ENCODE measurements around the gene PLCB1.

The PLCB1 gene

DNA sequence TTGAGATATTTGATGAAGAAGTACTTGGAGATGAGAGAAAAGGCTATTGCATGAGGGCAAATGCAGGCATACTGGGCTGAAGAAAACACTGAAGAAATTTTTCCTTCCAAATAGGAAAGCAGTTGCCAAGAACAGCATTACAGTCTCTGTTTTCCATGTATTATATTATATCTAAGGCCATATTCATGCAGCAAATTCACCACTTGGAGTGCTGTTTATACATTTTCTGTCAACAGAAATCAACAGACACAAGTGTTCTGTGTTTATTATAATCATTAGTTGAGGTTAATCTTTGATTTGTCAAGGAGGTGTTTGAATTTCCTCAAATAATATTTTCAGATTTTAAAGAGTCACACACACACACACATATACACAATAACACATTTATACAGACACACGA lies 668.0 kb downstream of the PLCB1 start:
- no peak for DNase-seq (ENCODE audit: low read depth)
- H3K4me3 ChIP-seq (ENCODE audit: control insufficient read depth, low read depth, low read length), result no peak overlapping the region
- TF ChIP-seq, protein P1, sequence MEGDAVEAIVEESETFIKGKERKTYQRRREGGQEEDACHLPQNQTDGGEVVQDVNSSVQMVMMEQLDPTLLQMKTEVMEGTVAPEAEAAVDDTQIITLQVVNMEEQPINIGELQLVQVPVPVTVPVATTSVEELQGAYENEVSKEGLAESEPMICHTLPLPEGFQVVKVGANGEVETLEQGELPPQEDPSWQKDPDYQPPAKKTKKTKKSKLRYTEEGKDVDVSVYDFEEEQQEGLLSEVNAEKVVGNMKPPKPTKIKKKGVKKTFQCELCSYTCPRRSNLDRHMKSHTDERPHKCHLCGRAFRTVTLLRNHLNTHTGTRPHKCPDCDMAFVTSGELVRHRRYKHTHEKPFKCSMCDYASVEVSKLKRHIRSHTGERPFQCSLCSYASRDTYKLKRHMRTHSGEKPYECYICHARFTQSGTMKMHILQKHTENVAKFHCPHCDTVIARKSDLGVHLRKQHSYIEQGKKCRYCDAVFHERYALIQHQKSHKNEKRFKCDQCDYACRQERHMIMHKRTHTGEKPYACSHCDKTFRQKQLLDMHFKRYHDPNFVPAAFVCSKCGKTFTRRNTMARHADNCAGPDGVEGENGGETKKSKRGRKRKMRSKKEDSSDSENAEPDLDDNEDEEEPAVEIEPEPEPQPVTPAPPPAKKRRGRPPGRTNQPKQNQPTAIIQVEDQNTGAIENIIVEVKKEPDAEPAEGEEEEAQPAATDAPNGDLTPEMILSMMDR (conservative IDR thresholded peaks at IDR 0.05; ENCODE audit: control insufficient read depth, insufficient read depth, low read depth, low read length), result peak; percentile 15

DNA sequence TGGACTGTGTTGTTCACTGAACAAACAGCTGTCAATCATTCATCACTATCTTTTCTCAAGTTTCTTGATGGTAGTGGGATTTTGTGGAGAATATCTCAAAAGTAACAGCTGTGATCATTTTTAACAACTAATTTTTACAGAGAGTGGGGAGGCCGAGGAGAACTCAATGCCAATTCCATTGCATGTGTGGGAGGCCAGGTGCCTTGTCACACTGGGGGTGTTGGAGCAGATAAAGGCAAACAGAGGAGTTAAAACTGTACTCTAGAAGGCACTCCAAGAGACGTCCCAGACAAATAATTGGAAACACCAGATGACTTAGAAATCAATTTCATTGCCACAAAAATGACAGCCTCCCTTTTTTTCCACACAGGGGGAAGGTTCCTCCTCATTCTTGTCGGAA lies 669.6 kb downstream of the PLCB1 start:
- TF ChIP-seq, protein P1 (conservative IDR thresholded peaks at IDR 0.05; ENCODE audit: control insufficient read depth, insufficient read depth, low read depth, low read length), result no peak
- no peak for DNase-seq (ENCODE audit: low read depth)
- no peak overlapping the region for H3K4me3 ChIP-seq (ENCODE audit: control insufficient read depth, low read depth, low read length)

DNA sequence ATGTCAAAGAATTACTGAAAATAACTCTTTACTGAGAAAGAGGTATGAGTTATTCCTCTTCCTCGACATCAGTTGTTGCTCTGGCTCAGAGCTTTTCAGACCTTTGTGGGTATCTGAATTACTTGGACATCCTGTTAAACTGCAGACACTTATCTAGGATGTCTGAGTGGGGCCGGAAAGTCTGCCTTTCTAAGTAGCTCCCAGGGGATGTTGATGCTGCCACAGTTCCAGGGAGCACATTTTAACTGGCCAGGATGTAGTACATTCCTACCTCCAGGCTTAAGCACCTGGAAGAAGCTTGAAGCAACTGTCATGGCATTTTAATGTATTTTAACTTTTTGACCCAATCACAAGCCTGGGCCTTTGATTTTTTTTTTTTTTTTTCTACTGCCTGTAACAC lies 671.0 kb downstream of the PLCB1 start:
- DNase-seq (ENCODE audit: low read depth), result no peak
- TF ChIP-seq, protein P1 (conservative IDR thresholded peaks at IDR 0.05; ENCODE audit: control insufficient read depth, insufficient read depth, low read depth, low read length), result no peak
- H3K4me3 ChIP-seq (ENCODE audit: control insufficient read depth, low read depth, low read length), result no peak overlapping the region

DNA sequence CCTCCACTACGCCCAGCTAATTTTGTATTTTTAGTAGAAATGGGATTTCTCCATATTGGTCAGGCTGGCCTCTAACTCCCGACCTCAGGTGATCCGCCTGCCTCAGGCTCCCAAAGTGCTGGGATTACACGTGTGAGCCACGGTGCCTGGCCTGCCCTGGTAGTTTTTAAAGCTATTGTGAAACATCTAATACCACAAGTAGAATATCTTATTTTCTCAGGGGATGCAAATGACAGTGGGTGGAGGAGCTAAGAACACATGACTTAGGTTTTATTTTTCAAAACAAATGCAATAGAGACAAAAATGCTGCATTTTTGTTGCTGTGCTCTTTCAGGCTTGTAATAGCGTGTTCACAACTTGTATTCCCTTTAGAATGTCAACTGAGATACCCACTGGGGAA lies 671.9 kb downstream of the PLCB1 start:
- DNase-seq (ENCODE audit: low read depth), result no peak
- no peak overlapping the region for H3K4me3 ChIP-seq (ENCODE audit: control insufficient read depth, low read depth, low read length)
- TF ChIP-seq, protein P1 (conservative IDR thresholded peaks at IDR 0.05; ENCODE audit: control insufficient read depth, insufficient read depth, low read depth, low read length), result no peak

DNA sequence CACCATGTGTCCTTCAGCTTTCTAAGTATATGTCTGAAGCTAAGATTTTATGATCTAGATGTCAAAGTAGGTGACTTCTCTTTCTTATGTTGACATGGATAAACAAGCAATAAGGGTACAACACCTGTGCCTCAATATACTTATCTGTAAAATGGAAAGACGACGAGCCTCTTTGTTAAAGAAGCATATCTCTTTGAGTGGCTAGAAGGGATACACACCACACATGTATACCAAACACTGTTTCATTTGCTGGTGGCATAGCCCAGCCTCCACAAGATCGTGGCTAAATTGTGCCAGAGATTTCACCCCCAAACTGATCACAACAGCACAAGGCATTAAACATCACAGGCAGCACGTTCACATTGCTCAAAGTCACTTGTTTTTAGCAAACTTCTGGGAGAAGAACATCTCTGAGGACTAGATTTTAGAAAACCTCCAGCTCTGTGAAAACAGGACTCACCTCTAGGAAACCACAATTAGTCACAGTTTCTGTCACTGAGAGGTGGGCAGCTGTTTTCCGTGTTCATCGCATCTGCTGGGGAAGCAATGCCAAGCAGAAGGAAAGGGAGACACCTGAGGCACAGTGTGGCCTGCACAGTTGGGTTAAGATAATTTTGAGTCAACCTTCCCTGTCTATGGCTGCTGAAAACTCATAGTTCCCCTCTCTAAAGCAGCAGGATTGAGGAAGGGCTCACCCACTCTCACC lies 673.8 kb downstream of the PLCB1 start:
- DNase-seq (ENCODE audit: low read depth), result no peak
- no peak overlapping the region for H3K4me3 ChIP-seq (ENCODE audit: control insufficient read depth, low read depth, low read length)
- TF ChIP-seq, protein P1 (conservative IDR thresholded peaks at IDR 0.05; ENCODE audit: control insufficient read depth, insufficient read depth, low read depth, low read length), result no peak

DNA sequence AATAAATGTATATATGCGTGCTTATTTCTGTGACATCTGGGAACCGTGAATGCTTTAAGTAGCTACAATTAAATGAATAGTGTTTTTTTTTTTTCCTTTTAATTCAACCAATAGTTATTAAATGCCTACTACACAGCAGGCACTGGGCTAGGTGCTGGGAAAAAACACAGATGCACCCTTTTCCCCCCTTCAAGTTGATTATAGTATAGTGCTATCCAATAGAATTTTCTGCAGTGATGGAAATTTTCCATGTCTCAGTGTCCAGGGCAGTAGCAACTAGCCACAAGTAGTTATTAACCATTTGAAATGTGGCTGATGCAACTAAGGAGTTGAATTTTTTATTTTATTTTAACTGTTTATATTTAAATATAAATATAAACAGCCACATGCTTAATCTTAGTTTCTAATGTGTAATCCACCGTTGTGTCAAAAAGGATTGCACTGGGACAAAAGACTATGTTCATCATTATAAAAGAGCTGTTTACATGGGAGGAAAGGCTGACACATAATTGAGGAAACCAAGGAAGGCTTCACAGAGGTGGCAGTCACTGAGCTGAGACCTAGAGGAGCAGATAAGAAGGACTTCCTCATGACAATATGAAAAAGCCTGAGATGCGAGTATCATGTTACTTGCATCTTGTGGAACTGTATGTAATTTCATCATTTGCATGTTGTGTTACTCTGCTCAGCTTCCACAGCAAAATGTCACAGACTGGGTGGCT lies 675.6 kb downstream of the PLCB1 start:
- no peak overlapping the region for H3K4me3 ChIP-seq (ENCODE audit: control insufficient read depth, low read depth, low read length)
- TF ChIP-seq, protein P1 (conservative IDR thresholded peaks at IDR 0.05; ENCODE audit: control insufficient read depth, insufficient read depth, low read depth, low read length), result no peak
- DNase-seq (ENCODE audit: low read depth), result no peak

Data from fibroblast of mammary gland (primary cell).